HG03469 (cell line): ENCODE data around the gene GNA15.
"Not testable (repeated sequence)": the region's sequence is repeated elsewhere in the genome, so short reads cannot be mapped to it uniquely, and the experiment has no call there.

Experiments
- ATAC-seq: cut with Tn5 transposase; IDR thresholded peaks from one replicate; pipeline ENCODE4 v1.9.1; 2021; ENCODE audit warnings: mild to moderate bottlenecking, moderate library complexity, moderate number of reproducible peaks; ENCODE audit not compliant: unreplicated experiment

Gene GNA15

GRCh38 chr19:3135961-3136683, at the start of gene GNA15:
Gene GNA15, plus strand, starts transcription at chr19:3136033. Its CDS starts 418 bp downstream, at chr19:3136451.
- ATAC-seq, result no peak

- ATAC-seq, result no peak
Observed at GRCh38 chr19:3087769-3088168, 48.1 kb upstream of the GNA15 start.

DNA sequence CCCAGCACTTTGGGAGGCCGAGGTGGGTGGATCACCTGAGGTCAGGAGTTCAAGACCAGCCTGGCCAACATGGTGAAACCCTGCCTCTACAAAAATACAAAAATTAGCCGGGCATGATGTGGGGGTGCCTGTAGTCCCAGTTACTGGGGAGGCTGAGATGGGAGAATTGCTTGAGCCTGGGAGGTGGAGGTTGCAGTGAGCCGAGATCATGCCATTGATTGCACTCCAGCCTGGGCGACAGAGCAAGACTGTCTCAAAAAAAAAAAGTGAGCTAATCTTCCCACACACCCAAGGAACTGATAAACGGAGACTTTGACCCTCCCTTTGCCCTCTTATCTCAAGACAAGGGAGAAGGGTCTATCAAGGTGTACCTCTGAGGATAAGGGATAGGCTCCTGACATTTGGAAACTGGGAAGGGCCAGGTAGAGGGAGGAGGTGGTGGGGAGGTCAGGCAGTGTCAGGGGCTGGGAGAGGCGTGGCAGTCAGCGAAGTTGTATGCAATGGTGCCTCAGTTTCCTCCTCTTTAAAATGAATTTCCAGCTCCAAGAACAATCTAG, 46.5 kb upstream of the GNA15 start:
- not testable (repeated sequence) for ATAC-seq

GRCh38 chr19:3094601-3095440, 41.0 kb upstream of the GNA15 start:
- ATAC-seq, result no peak

DNA sequence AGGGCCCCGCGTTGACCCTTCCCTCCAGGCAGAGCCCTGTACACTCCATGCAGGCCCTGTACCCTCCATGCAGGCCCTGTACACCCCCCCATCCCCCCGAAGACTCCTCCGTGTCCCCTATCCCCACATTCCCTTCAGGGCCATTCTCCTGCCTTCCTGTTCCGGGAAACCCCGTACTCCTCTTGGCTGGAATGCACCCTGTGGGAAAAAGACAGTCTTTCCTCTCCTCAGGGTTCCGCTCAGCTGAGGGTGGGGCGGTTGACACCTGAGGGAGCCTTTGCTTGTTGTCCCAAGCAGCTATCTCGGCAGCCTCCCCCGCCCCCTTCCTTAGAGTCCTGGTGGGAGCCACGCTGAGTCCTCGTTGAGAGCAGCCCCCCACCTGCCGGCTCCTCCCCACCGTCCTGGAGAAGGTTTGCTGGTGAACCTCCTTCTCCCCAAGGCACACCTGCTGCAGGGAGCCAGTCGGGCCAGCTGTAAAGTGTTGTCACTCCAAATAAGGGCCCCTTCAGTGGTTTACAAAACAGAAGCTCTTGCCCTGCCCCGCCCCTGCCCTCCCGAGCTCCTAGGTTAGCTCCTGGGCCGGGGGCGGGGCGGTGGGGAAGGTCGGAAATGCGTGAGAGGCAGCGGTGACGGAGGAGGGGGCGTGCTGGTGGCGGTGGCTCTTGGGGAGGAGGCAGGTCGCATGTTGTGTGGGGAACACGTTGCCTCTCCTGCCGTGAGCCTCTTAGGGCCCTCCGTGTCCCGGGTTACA, 40.2 kb upstream of the GNA15 start:
- no peak for ATAC-seq

GRCh38 chr19:3096267-3096901, 39.4 kb upstream of the GNA15 start:
- no peak for ATAC-seq

DNA sequence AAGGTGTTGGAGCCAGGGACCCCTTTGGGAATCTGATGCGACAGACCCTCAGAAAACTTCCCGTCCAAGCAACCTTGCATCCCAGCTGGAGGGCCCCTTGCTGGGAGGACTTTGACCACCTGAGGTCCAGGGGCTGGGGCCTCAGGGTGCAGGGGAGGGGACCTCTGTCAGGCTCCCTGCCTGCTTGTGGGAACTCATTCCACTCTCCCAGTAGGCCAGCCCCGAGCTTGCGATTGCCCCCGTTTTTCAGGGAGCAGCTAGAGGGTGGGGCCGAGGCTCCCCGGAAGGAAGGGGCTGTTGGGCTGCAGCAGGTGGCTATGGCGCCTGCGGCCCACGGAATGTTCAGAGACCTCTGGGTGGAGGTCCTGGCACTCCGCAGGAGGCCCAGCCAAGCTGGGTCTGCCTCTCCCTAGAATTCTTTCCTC, 38.9 kb upstream of the GNA15 start:
- ATAC-seq, result no peak

DNA sequence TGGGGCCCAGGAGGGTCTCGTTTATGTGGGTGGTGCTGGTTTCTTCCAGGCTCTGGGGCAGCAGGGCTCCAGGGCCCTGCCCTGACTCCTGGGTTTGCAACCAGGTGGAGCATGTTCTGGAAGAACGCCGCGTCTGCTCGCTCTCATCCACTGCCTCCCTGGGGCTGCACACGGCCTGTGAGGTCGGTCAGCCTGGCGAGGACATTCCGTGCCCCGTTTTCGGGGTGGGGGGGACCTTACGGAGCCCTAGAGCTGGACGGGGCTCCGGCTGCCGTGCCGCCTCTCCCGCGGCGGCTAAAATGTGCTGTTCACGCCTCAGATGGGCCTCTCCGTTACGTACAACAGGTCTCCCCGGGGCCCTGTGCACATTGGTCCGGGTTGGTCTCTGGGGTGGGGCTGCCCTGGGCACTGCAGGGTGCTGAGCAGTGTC, 38.4 kb upstream of the GNA15 start:
- ATAC-seq, result no peak

- ATAC-seq, result no peak
Observed at GRCh38 chr19:3098141-3098514, 37.7 kb upstream of the GNA15 start.

- no peak for ATAC-seq
Observed at GRCh38 chr19:3098515-3099346, 37.1 kb upstream of the GNA15 start.

DNA sequence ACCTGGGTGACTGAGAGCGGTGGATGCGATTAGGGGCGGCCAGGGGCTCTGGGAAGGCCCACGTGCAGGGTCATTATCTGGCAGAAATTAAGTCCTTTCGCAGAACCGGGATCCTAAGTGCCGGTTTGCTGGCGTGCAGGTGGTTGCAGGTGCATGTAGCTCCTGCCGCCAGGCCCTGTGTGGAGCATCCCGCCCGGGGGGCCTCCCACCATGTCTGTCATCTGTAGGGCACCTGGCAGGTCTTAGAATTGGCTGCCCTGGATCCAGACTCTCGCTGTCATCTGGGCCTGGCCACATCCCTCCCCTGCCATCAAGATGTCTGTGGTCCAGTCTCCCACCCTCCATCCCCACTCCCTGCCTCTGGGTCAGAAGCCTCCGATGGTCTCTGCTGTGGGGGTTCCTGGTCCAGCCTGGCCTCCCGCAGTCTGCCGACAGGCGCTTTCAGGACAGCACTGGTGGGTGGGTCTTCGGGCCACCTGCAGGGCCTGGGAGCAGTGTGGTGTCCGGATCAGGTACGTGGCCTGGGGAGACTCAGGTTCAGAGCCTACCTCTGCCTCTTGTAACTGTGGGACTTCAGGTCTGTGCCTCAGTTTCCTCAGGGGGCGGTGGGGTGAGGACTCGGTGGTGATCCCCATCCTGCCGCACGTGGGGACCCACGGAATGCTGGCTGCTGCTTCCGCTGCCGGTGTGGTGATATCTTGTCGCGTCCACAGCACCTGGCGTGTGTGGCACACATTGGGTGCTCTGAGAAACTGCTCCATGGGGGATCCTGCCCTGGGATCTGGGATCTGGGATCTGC, 36.3 kb upstream of the GNA15 start:
- no peak for ATAC-seq

- ATAC-seq, result no peak
Observed at GRCh38 chr19:3100331-3100730, 35.5 kb upstream of the GNA15 start.

DNA sequence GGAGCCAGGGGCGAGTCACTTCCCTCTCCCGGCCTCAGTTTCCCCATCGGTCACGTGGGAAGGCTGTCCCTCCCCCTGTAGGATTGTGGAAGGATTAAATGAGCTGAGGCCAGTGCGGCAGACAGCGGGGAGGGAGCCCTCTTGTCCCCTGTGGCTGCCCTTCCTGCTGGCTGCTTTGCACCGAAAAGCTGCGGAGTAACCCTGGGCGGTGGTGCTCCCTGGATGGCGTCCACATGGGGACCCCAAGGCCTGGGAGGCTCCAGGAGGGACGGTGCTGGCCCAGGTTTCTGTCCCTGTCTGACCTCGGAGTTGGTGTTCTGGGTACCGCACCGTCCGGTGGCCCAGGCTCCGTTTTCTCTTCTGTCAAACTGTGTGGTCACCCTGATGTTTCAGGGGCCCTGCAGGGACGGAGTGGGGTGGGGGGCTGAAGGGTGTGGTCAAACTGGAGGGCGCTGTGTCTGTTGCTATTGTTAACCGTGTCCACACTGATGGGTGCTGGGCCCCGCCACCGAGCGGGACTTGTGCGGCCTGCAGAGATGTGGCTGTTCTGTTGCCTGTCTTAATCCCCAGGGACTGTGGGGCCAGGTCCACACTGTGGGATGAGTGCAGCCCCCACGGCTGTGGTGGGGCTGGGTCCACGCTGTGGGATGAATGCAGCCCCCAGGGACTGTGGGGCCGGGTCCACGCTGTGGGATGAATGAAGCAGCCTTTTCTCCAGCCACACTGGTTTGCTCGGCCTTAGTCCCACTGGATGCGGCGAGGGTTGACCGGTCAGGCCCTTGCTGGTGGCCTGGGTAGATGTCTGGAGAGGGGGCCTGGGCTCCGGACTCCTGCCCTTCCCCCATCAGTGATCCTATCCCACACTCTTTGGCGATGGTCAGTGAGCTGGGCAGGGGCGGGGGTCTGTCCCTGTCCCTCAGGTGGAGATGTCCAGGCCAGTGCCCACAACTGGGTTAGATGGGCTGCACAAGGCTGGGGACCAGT, 34.8 kb upstream of the GNA15 start:
- ATAC-seq, result no peak

GRCh38 chr19:3102239-3103140, 33.3 kb upstream of the GNA15 start:
- no peak for ATAC-seq

- no peak for ATAC-seq
Observed at GRCh38 chr19:3104708-3104983, 31.2 kb upstream of the GNA15 start.

DNA sequence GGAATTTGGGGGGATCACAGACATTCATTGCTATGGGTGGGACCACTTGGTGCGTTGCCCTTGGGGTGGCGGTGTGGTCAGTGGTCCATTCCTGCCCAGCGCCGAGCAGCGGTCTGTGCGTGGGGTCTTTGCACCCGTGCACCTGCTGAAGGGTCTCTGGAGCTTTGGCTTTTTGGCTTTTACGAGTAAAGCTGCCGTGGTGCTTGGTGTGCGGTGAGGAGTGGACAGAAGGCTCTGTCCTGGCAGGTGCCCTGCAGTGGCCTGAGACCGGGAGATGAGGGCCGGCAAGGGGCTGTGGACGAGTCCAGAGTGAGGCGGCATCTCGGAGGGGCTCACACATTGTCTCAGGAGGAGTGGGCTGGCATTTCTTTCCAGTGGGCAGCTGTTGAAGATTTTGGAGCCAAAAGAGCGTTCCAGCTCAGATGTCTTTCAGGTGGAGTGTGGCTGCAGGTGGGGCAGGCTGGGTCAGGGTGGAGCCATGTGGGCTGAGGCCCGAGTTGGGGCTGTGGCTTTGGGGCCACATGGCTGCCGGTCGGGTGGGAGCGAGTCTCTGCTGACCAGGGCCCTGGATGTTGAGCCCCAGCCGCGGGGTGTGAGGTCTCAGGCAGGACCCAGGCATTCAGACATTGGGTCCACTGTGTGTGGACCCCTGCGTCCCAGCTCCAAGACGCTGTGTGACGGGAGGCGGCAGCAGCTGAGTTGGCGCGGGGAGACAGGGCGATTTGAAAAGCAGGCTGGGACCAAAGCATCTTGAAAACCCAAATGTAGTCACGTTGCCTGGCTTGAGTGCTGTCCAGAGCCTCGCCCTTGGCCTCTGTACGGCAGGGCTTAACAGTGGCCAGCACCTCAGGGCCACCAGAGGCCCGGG, 30.0 kb upstream of the GNA15 start:
- no peak for ATAC-seq
